Suprapubic skin (tissue), 4 donors: ENCODE results near the gene ITGA5.

Experiments
- CTCF ChIP-seq, 2 donors: fragments of 200-600 bp in 1 of 2; fragments of 450-650 bp in 1 of 2; sonication (generic) in 1 of 2; IDR thresholded peaks; one replicate each; pipeline ENCODE4 v1.5.1; 2016 to 2019; ENCODE audit warnings: antibody characterized with exemption in 2 of 2, mild to moderate bottlenecking in 1 of 2, moderate library complexity in 1 of 2
- EP300 ChIP-seq: sonication (generic); formaldehyde crosslinking; IDR thresholded peaks from one replicate; pipeline ENCODE4 v1.6.1; 2017; ENCODE audit warnings: antibody characterized with exemption
- POLR2A ChIP-seq, 2 donors: fragments of 450-650 bp; IDR thresholded peaks; one replicate each; pipeline ENCODE4 v1.6.1; 2017; ENCODE audit warnings: antibody characterized with exemption in 2 of 2, mild to moderate bottlenecking in 2 of 2, moderate library complexity in 2 of 2
- POLR2AphosphoS5 ChIP-seq, 3 donors: sonication (generic); formaldehyde crosslinking; IDR thresholded peaks; one replicate each; pipeline ENCODE4 v1.6.1; 2017; ENCODE audit warnings: antibody characterized with exemption in 3 of 3

DNA sequence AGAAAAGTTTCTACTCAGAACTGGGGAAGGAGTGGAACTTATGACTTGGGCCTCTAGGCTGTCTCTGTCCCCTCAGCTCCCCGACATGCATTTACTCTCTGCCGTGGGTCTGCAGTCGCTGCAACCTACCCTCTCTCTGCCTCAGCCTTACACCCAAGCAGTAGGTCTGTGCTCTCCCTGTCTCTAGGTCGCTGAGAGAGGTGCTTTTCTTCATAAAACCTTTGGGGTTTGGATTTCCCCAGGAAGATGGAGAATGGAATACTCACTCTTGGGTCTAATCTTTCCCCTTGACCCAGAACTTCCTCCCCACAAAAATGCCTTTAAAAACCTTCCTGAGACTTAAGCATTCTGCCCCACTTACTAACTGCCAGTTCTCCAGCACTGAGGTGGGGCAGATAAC is 67.7 kb downstream of the ITGA5 start:
- TF ChIP-seq CTCF (IDR thresholded peaks at IDR 0.05) (no peak), POLR2A (IDR thresholded peaks at IDR 0.05) (no peak), EP300 (no peak), POLR2AphosphoS5 (IDR thresholded peaks at IDR 0.05) (no peak)
